HEK293 (cell line): ENCODE results near the gene CNRIP1.

Source experiments
- CTCF ChIA-PET: fragments of 350-600 bp; formaldehyde crosslinking; extraction: SDS; loops from one replicate; lab custom pipeline; 2021; ENCODE audit warnings: antibody characterized with exemption; lab: Yijun Ruan, JAX
- POLR2A ChIA-PET: fragments of 300-600 bp; formaldehyde crosslinking; extraction: SDS; loops from one replicate; lab custom pipeline; 2020; ENCODE audit warnings: antibody characterized with exemption, inconsistent platforms; lab: Yijun Ruan, JAX
- H3K27ac ChIP-seq: fragments of 200-500 bp; sonication (Bioruptor generic); 2 replicates; pipeline ENCODE4 v1.5.1; 2014; ENCODE audit warnings: low read depth, low read length, control low read depth, inconsistent platforms; ENCODE audit errors: extremely low read depth
- H3K36me3 ChIP-seq, 2 experiments: fragments of 200-500 bp in 1 of 2; sonication (Bioruptor generic) in 1 of 2; 1 replicate in 1 of 2; 2 replicates in 1 of 2; pipeline ENCODE4 v1.5.1; 2014 to 2017; ENCODE audit warnings: inconsistent platforms in 2 of 2, low read length in 2 of 2; ENCODE audit not compliant: control insufficient read depth in 2 of 2, insufficient read depth in 1 of 2
- H3K4me1 ChIP-seq: fragments of 200-500 bp; sonication (Bioruptor generic); 2 replicates; pipeline ENCODE4 v1.5.1; 2014; ENCODE audit warnings: mild to moderate bottlenecking, low read length, inconsistent platforms; ENCODE audit not compliant: control insufficient read depth, insufficient read depth
- H3K4me3 ChIP-seq: 2 replicates; pipeline ENCODE4 v1.5.1; 2011; ENCODE audit warnings: low read depth, mild to moderate bottlenecking, control low read depth, low read length, moderate library complexity
- H3K9me3 ChIP-seq: fragments of 200-500 bp; sonication (Bioruptor generic); 2 replicates; pipeline ENCODE4 v1.5.1; 2014; ENCODE audit warnings: low read depth, low read length, inconsistent platforms; ENCODE audit not compliant: control insufficient read depth, insufficient read depth
- GLIS1 ChIP-seq: fragments of 450-650 bp; formaldehyde crosslinking; IDR thresholded peaks from 2 replicates; pipeline ENCODE4 v1.5.1; 2016; ENCODE audit warnings: missing biosample characterization, missing genetic modification characterization
- MEIS1 ChIP-seq: sonication (generic); formaldehyde crosslinking; IDR thresholded peaks from 2 replicates; pipeline ENCODE4 v1.8.1; 2022; ENCODE audit warnings: missing genetic modification reagents, mild to moderate bottlenecking, borderline replicate concordance
- PRDM10 ChIP-seq: fragments of 450-650 bp; formaldehyde crosslinking; IDR thresholded peaks from 2 replicates; pipeline ENCODE4 v1.5.1; 2016; ENCODE audit warnings: missing biosample characterization, missing genetic modification characterization
- SCRT1 ChIP-seq: fragments of 450-650 bp; formaldehyde crosslinking; IDR thresholded peaks from 2 replicates; pipeline ENCODE4 v1.5.1; 2016; ENCODE audit warnings: missing biosample characterization, missing genetic modification characterization, borderline replicate concordance
- ZBTB8A ChIP-seq: fragments of 450-650 bp; formaldehyde crosslinking; IDR thresholded peaks from 2 replicates; pipeline ENCODE4 v1.5.1; 2016; ENCODE audit warnings: missing biosample characterization, missing genetic modification characterization
- ZIC2 ChIP-seq: fragments of 450-650 bp; formaldehyde crosslinking; IDR thresholded peaks from 2 replicates; pipeline ENCODE4 v1.5.1; 2016; ENCODE audit warnings: missing biosample characterization, missing genetic modification characterization
- ZNF146 ChIP-seq: fragments of 450-650 bp; formaldehyde crosslinking; IDR thresholded peaks from 2 replicates; pipeline ENCODE4 v1.5.1; 2016; ENCODE audit warnings: missing biosample characterization, missing genetic modification characterization
- ZNF585B ChIP-seq: fragments of 450-650 bp; formaldehyde crosslinking; IDR thresholded peaks from 2 replicates; pipeline ENCODE4 v1.5.1; 2016; ENCODE audit warnings: missing biosample characterization, missing genetic modification characterization
- ZNF704 ChIP-seq: fragments of 450-650 bp; formaldehyde crosslinking; IDR thresholded peaks from 2 replicates; pipeline ENCODE4 v1.5.1; 2016; ENCODE audit warnings: missing biosample characterization, missing genetic modification characterization
- ZNF747 ChIP-seq: fragments of 450-650 bp; formaldehyde crosslinking; IDR thresholded peaks from 2 replicates; pipeline ENCODE4 v1.5.1; 2016; ENCODE audit warnings: missing biosample characterization, missing genetic modification characterization
- ZNF776 ChIP-seq: fragments of 450-650 bp; formaldehyde crosslinking; IDR thresholded peaks from 2 replicates; pipeline ENCODE4 v1.5.0; 2017; ENCODE audit warnings: missing biosample characterization, missing genetic modification characterization, borderline replicate concordance
- TF ChIP-seq, protein P1 (sequence below): fragments of 450-650 bp; formaldehyde crosslinking; IDR thresholded peaks from 2 replicates; pipeline ENCODE4 v1.5.1; 2016; ENCODE audit warnings: missing biosample characterization, missing genetic modification characterization, borderline replicate concordance
- TF ChIP-seq, protein P2 (sequence below): fragments of 450-650 bp; formaldehyde crosslinking; IDR thresholded peaks from 2 replicates; pipeline ENCODE4 v1.5.1; 2016; ENCODE audit warnings: missing biosample characterization, missing genetic modification characterization
- TF ChIP-seq, protein P3 (sequence below): fragments of 450-650 bp; formaldehyde crosslinking; IDR thresholded peaks from 2 replicates; pipeline ENCODE4 v1.5.1; 2016; ENCODE audit warnings: missing biosample characterization, missing genetic modification characterization

The CNRIP1 gene

GRCh38 chr2:68342470-68342869, 22.7 kb upstream of the CNRIP1 start:
- H3K4me1 ChIP-seq = no peaks in the 10 kb centered on the region
- ChIA-PET POLR2A (no interaction called here), CTCF (no interaction called here)
- no peaks in the 10 kb centered on the region for H3K9me3 ChIP-seq
- 0 out of 2 replicates have a peak, but pooled peaks have one; percentile 21 for TF ChIP-seq PRDM10 (tag by site-specific recombination)
- no peak for TF ChIP-seq ZNF585B (tag by site-specific recombination)
- no peak overlapping the region for H3K4me3 ChIP-seq
- H3K36me3 ChIP-seq = no peaks in the 10 kb centered on the region
- H3K27ac ChIP-seq = no peak overlapping the region

DNA sequence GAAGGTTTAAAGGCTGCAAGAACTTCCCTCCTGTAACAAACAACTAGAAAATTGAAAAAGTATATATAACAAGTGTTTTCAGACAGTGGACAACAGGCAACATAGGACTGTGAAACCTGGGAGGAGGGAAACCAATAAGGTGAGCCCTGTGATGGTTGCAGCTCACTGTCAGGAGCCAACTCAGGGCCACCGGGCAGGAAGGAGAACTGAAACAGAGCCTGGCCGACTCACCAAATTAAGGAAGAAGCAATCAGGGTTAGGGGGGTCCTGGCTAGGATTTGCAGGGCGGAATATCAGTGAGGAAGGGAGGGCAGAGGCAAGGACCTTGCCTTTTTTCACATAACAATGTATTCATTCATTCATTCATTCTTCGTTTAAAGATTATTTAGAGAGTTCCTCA, 21.8 kb upstream of the CNRIP1 start:
- CTCF ChIA-PET = no interaction called here
- H3K4me1 ChIP-seq = no peaks in the 10 kb centered on the region

GRCh38 chr2:68341062-68341329, 21.2 kb upstream of the CNRIP1 start:
- POLR2A ChIA-PET = no interaction called here
- Histone ChIP-seq H3K9me3 (no peaks in the 10 kb centered on the region), H3K27ac (no peak overlapping the region)
- TF ChIP-seq MEIS1 = no peak
- TF ChIP-seq, protein P1, sequence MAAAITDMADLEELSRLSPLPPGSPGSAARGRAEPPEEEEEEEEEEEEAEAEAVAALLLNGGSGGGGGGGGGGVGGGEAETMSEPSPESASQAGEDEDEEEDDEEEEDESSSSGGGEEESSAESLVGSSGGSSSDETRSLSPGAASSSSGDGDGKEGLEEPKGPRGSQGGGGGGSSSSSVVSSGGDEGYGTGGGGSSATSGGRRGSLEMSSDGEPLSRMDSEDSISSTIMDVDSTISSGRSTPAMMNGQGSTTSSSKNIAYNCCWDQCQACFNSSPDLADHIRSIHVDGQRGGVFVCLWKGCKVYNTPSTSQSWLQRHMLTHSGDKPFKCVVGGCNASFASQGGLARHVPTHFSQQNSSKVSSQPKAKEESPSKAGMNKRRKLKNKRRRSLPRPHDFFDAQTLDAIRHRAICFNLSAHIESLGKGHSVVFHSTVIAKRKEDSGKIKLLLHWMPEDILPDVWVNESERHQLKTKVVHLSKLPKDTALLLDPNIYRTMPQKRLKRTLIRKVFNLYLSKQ (tag by site-specific recombination) = no peak
- TF ChIP-seq, all 188 proteins: peak for 0
- Histone ChIP-seq H3K4me3 (no peak overlapping the region), H3K4me1 (no peaks in the 10 kb centered on the region), H3K36me3 (no peaks in the 10 kb centered on the region)
- CTCF ChIA-PET = no interaction called here

More for the DNA sequence above, 21.8 kb upstream of the CNRIP1 start:
- Histone ChIP-seq H3K27ac (no peak overlapping the region), H3K36me3 (no peaks in the 10 kb centered on the region), H3K9me3 (no peaks in the 10 kb centered on the region), H3K4me3 (no peak overlapping the region)
- POLR2A ChIA-PET = no interaction called here
- no peak for TF ChIP-seq SCRT1 (tag by site-specific recombination)
- no peak for TF ChIP-seq ZNF776 (tag by site-specific recombination)
- TF ChIP-seq, protein P2, sequence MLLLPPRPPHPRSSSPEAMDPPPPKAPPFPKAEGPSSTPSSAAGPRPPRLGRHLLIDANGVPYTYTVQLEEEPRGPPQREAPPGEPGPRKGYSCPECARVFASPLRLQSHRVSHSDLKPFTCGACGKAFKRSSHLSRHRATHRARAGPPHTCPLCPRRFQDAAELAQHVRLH (tag by site-specific recombination) = no peak
- TF ChIP-seq ZNF704 = no peak
- TF ChIP-seq ZIC2 (tag by site-specific recombination) = no peak
- no peak for TF ChIP-seq ZNF146
- TF ChIP-seq, protein P3, sequence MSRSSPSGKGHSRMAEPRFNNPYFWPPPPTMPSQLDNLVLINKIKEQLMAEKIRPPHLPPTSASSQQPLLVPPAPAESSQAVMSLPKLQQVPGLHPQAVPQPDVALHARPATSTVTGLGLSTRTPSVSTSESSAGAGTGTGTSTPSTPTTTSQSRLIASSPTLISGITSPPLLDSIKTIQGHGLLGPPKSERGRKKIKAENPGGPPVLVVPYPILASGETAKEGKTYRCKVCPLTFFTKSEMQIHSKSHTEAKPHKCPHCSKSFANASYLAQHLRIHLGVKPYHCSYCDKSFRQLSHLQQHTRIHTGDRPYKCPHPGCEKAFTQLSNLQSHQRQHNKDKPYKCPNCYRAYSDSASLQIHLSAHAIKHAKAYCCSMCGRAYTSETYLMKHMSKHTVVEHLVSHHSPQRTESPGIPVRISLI (tag by site-specific recombination) = no peak
- TF ChIP-seq ZBTB8A (tag by site-specific recombination) = no peak
- TF ChIP-seq GLIS1 (tag by site-specific recombination) = no peak
- TF ChIP-seq ZNF747 (tag by site-specific recombination) = no peak
